Measurements from ENCODE around the gene OR10H4.
"Not testable (repeated sequence)": the region's sequence is repeated elsewhere in the genome, so short reads cannot be mapped to it uniquely, and the experiment has no call there.

Gene OR10H4

GRCh38 chr19:15948223-15949058 lies at the start of gene OR10H4:
TSS of gene OR10H4 (plus strand) at chr19:15949008. CDS start at chr19:15949008, 0 bp downstream.
- no peak for DNase-seq

GRCh38 chr19:15899561-15899960 lies 49.2 kb upstream of the OR10H4 start:
- DNase-seq, result peak; percentile 1

- DNase-seq, result not testable (repeated sequence)
Measured at GRCh38 chr19:15900032-15900431, 48.8 kb upstream of the OR10H4 start.

GRCh38 chr19:15900504-15900903 lies 48.3 kb upstream of the OR10H4 start:
- DNase-seq, result no peak

- DNase-seq, result no peak
Measured at GRCh38 chr19:15902254-15902653, 46.6 kb upstream of the OR10H4 start.

GRCh38 chr19:15902898-15903297 lies 45.9 kb upstream of the OR10H4 start:
- not testable (repeated sequence) for DNase-seq

- no peak for DNase-seq
Measured at GRCh38 chr19:15905026-15905425, 43.8 kb upstream of the OR10H4 start.

GRCh38 chr19:15911599-15912235 lies 37.1 kb upstream of the OR10H4 start:
- no peak for DNase-seq

- no peak for DNase-seq
Measured at GRCh38 chr19:15913384-15913783, 35.4 kb upstream of the OR10H4 start.

- no peak for DNase-seq
Measured at GRCh38 chr19:15913830-15914229, 35.0 kb upstream of the OR10H4 start.

GRCh38 chr19:15915109-15915508 lies 33.7 kb upstream of the OR10H4 start:
- no peak for DNase-seq

- no peak for DNase-seq
Measured at GRCh38 chr19:15919243-15919642, 29.6 kb upstream of the OR10H4 start.

- no peak for DNase-seq
Measured at GRCh38 chr19:15922021-15922420, 26.8 kb upstream of the OR10H4 start.

GRCh38 chr19:15923702-15924101 lies 25.1 kb upstream of the OR10H4 start:
- DNase-seq, result no peak

- no peak for DNase-seq
Measured at GRCh38 chr19:15926484-15926883, 22.3 kb upstream of the OR10H4 start.

- no peak for DNase-seq
Measured at GRCh38 chr19:15928321-15928720, 20.5 kb upstream of the OR10H4 start.

- DNase-seq, result not testable (repeated sequence)
Measured at GRCh38 chr19:15933761-15934331, 15.0 kb upstream of the OR10H4 start.

- DNase-seq, result no peak
Measured at GRCh38 chr19:15934332-15935078, 14.3 kb upstream of the OR10H4 start, which contains the start of gene CYP4F11. TSS of gene CYP4F11 (minus strand) at chr19:15934529. CDS start at chr19:15934408, 121 bp downstream.

- no peak for DNase-seq
Measured at GRCh38 chr19:15935167-15935702, 13.6 kb upstream of the OR10H4 start.

- DNase-seq, result no peak
Measured at GRCh38 chr19:15936173-15936572, 12.6 kb upstream of the OR10H4 start.

GRCh38 chr19:15936950-15937349 lies 11.9 kb upstream of the OR10H4 start:
- DNase-seq, result no peak

- DNase-seq, result no peak
Measured at GRCh38 chr19:15937771-15938170, 11.0 kb upstream of the OR10H4 start.

- DNase-seq, result no peak
Measured at GRCh38 chr19:15944401-15944800, 4.4 kb upstream of the OR10H4 start.
